Colonic mucosa (tissue), 4 donors: ENCODE results near the gene TMEM41A. TPM values are rescaled to one million over a fixed set of nuclear protein-coding genes. Genes with fewer than 3 reads are reported as not detected.

Source experiments
- DNase-seq: peaks from one replicate; pipeline ENCODE4 v3.0.0-alpha.2; 2020
- H3K27ac ChIP-seq: fragments of 200-600 bp; one replicate; pipeline ENCODE4 v1.8.0; 2021
- H3K27me3 ChIP-seq: fragments of 200-600 bp; one replicate; pipeline ENCODE4 v1.8.0; 2021
- H3K36me3 ChIP-seq: fragments of 200-600 bp; one replicate; pipeline ENCODE4 v1.8.0; 2021
- H3K4me1 ChIP-seq: fragments of 200-600 bp; one replicate; pipeline ENCODE4 v1.8.0; 2021; ENCODE audit warnings: mild to moderate bottlenecking
- H3K4me3 ChIP-seq: fragments of 200-600 bp; one replicate; pipeline ENCODE4 v1.8.0; 2021
- H3K9ac ChIP-seq, 2 donors: one replicate each; pipeline ENCODE4 v1.7.0; 2013; ENCODE audit warnings: control low read depth in 2 of 2, low read depth in 2 of 2, low read length in 2 of 2
- H3K9me3 ChIP-seq: fragments of 200-600 bp; one replicate; pipeline ENCODE4 v1.8.0; 2021
- intact Hi-C: fragments of 100-400 bp; cut with DNase I; formaldehyde crosslinking; loops from one replicate; pipeline ENCODE4 v1.14.1; 2022
- total RNA-seq, 2 donors: library from RNA; stranded (reverse); fragmentation: NEBNext Ultra II Directional in 1 of 2; extraction: Animal tissue kit (Norgen Biotek cat#: 25700) in 1 of 2; gene quantifications; one replicate each; pipeline ENCODE4 v1.2.1, GENCODE V29; 2021
- TF ChIP-seq, protein P1 (sequence below): fragments of 200-600 bp; IDR thresholded peaks from one replicate; pipeline ENCODE4 v1.8.0; 2022; ENCODE audit warnings: antibody characterized with exemption, mild to moderate bottlenecking
- donor health status: healthy.
- donor health status: DM: no; HTN: no; CAD: no.
- donor health status: DM: no; HTN: no; CAD: no.

TMEM41A gene
- total RNA-seq, 2 donors from 2014 or later, result 14.8 to 22.4 TPM

DNA sequence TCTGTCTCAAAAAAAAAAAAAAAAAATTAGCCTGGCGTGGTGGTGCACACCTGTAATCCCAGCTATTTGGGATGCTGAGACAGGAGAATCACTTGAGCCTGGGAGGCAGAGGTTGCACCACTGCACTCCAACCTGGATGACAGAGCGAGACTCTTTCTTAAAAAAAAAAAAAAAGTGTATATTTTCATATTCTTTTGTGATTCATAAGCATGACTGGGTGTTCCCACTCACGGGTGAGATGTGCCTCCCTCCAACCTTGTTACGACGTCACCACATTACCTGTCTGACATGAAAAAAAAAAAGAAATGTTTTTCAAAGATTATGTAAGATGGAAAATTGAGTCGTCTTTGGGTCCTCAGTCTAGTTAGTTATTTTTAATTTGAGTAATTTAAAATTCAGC, 56.8 kb downstream of the TMEM41A start:
- Histone ChIP-seq H3K27ac (no peak overlapping the region), H3K9me3 (no peaks in the 10 kb centered on the region), H3K9ac (no peak overlapping the region), H3K4me3 (no peak overlapping the region), H3K4me1 (no peaks in the 10 kb centered on the region), H3K27me3 (no peaks in the 10 kb centered on the region), H3K36me3 (no peaks in the 10 kb centered on the region)
- no peak for DNase-seq
- TF ChIP-seq, protein P1, sequence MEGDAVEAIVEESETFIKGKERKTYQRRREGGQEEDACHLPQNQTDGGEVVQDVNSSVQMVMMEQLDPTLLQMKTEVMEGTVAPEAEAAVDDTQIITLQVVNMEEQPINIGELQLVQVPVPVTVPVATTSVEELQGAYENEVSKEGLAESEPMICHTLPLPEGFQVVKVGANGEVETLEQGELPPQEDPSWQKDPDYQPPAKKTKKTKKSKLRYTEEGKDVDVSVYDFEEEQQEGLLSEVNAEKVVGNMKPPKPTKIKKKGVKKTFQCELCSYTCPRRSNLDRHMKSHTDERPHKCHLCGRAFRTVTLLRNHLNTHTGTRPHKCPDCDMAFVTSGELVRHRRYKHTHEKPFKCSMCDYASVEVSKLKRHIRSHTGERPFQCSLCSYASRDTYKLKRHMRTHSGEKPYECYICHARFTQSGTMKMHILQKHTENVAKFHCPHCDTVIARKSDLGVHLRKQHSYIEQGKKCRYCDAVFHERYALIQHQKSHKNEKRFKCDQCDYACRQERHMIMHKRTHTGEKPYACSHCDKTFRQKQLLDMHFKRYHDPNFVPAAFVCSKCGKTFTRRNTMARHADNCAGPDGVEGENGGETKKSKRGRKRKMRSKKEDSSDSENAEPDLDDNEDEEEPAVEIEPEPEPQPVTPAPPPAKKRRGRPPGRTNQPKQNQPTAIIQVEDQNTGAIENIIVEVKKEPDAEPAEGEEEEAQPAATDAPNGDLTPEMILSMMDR, result no peak
- intact Hi-C loops, result no loop called here

DNA sequence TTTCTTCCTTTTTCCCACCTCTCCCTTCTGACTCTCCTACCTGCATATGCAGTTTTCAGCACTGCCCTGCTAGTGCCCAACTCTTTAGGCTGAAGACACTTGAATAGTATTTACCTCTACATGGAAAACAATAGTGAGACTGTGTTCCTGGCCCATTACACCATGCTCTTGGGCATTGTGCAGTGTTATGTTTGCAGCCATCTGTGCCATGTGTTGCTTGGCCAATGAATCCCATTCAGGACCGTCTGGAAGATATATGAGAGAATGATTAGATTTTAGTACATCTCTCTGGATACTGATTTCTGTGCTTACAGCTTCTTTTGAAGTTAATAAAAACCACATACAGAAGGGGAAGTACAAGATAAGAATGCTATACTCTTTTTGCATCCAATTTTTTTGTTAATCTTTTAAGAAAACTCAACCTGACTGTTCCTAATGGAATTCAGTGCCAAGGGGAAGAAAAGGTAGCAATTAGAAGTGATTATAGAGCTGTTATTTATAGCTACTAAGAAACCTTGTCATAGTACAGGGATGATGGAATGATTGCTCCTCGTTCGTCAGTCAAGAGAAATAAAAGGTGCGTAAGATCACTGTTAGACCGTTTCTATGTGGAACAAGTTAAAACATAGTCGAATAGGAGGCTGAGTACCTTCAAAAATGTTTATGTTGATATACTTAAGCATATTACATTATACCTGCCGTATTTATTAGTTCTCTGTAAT, 58.9 kb downstream of the TMEM41A start:
- H3K27ac ChIP-seq, result no peak overlapping the region
- no peak overlapping the region for H3K4me3 ChIP-seq
- H3K27me3 ChIP-seq, result no peaks in the 10 kb centered on the region
- H3K9ac ChIP-seq, result no peak overlapping the region
- TF ChIP-seq, protein P1, result no peak
- intact Hi-C loops, result no loop called here
- no peaks in the 10 kb centered on the region for H3K36me3 ChIP-seq
- no peaks in the 10 kb centered on the region for H3K9me3 ChIP-seq
- H3K4me1 ChIP-seq, result no peaks in the 10 kb centered on the region
- no peak for DNase-seq

Other genes with a start within 250 kb of the TMEM41A start
- 10 to 100 TPM; 32.7 to 48.9 TPM for gene EHHADH, start 245.0 kb downstream of the TMEM41A start, total RNA-seq
- gene MAP3K13, start 135.9 kb downstream of the TMEM41A start, total RNA-seq, result 10 to 100 TPM; 34.0 to 46.9 TPM
- 100 to 1,000 TPM in 1 of 2 donors, 10 to 100 TPM in 1; 58.3 to 104 TPM for gene LIPH, start 53.6 kb upstream of the TMEM41A start, total RNA-seq
- gene SENP2, start 87.3 kb upstream of the TMEM41A start, total RNA-seq, result 10 to 100 TPM; 28.6 to 30.3 TPM